Activated CD4-positive, alpha-beta T cell treated with anti-CD3 and anti-CD28 coated beads for 48 hours (primary cell): ENCODE measurements around the gene PDCD7.

Source experiments
- DNase-seq: peaks from one replicate; pipeline ENCODE4 v3.0.0-alpha.2; 2020

Gene PDCD7

DNA sequence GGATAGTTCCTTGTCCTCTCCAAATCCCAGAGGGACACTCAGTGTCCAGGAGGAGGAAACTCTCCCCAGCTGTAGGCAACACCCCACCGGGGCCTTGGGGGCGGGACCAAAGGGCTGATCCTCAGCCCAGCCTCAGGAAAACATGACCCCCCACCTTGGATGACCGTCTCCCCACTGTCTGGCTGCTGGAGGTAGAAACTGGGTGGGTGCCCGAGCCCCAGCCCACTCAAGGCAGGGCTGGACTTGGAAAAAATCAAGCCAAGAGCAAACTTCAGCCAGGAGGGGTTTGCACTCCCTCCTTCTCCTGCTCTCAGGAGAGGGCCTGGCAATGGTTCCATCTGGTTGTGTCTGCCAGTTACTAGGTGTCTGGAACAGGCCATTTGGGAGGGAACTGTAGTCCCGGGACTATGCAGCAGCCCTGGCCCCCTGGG lies 62.2 kb downstream of the PDCD7 start:
- DNase-seq = no peak

DNA sequence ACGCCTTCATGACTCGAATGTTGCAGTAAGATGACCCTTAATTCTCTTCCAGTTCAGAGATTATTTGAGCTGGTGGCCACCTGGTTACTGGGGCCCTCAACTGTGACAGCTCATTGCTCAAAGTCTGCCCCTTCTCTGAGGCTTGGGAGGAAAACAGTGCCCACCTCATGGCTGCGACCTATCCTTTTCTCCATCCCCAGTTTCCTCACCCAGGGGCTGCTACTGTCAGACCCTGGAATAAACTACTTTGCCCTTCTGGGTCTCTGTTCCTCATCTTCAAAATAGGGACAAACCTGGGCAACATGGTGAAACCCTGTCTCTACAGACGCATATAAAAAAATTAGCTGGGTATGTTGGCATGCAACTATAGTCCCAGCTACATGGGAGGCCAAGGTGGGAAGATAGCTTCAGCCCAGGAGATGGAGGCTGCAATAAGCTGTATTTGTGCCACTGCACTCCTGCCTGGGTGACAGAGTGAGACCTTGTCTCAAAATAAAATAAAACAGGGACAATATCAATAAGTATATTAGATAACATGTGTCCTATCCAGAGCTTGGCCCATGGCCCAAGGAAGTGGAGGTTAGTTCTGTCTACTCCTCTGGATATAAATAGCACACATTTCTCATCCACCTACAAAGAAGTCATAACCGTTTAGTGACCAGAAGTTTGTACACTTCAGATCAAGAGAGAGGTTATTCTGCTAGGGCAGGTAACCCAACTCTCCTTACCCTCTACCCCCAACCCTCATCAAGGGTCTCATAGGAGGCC lies 63.6 kb downstream of the PDCD7 start:
- DNase-seq = no peak

DNA sequence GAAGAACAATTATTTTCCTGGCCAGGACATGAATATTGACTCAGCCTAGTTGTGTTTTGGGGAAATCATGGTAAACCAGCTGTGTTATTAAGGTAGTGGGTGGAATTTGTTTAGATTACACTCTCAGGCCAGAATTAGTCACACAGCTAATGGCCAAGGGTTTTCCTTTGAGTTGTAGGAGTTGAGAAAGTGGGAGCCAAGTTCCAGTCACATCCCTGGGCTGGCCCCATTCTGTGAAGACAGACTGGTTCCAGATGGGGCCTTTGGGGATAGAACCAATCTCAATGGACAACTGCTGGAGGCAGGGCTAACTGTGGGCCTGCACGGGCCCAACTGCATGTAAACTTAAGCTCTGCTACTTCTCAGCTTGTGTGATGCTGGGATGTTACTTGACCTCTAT lies 64.4 kb downstream of the PDCD7 start:
- DNase-seq = no peak

DNA sequence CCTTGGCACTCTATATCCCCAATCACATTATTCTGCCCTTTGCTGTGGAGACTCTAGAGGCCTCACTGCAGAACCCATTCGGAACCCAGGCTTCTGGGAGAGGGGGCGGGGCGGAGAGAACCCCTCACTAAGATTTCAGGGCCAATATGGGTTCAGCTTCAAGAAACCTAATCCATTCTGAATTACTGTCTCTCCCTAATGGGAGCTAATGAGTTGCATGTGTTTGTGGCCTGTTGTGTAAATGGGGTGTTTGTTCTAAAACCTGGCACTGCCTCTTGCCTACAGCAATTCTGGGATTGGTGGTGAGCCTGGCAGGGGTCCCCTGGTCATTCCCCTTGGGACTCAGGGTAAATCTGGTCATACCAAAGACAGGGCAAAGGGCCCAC lies 65.2 kb downstream of the PDCD7 start:
- DNase-seq = no peak

DNA sequence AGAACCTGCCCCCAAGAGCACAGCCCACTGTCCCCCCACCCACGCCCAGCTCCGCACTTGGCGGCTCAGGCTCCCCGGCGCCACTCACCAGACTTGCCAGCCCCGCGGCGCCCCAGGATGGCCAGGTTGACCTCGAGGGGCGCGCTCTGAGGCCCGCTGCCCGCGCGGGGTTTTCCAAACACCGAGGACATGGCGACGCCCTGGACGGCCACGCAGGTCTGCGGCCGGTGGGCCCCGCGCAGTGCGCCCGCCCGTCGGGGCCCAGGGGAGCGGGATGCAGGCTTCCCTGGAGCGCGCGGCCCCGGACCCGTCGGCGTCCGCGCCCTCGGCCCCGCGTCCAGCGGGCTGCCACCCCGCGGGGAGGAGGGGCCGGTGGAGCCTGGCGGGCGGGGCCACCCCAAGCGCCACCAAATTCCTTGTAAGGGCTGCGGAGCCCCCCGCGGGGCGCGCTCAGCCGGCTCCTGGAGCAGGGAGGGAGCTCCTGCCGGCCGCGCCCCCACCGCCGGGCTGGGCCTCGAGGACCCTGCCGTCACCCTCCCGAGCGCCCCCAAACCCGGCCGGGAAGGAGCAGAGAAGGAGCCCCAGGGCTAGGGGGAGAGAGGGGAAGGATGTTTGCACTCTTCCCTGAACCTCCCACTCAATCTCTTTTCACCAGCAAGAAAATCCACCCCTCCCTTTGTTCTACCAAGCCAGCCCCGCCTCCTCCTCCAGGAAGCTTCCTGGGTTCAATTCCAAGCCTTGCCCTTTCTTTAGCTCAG lies 65.8 kb downstream of the PDCD7 start, which contains the start of gene RASL12:
Gene RASL12 (minus strand): TSS at position 347 of the 758 bp plus-strand sequence. CDS start 156 bp downstream, at position 191.
- no peak for DNase-seq
